Keratinocyte (primary cell): ENCODE data around the gene COL9A3. TPM values are rescaled to one million over a fixed set of nuclear protein-coding genes. Genes with fewer than 3 reads are reported as not detected.
A peak's percentile ranks its signal among the peaks of the same experiment; 100 is the strongest.

Experiments used
- DNase-seq: peaks from one replicate; pipeline ENCODE4 v3.0.0-alpha.2; 2011; ENCODE audit warnings: low read depth, missing footprints, low spot score
- FAIRE-seq: peaks from 2 replicates; lab custom pipeline; 2011; peaks lifted over from hg19 to GRCh38; lab: Jason Lieb, UNC
- H2AFZ ChIP-seq: 2 replicates; pipeline ENCODE4 v1.6.0; 2012; ENCODE audit warnings: low read length, control low read depth, inconsistent platforms; ENCODE audit not compliant: control insufficient read depth
- H3K27ac ChIP-seq: 2 replicates; pipeline ENCODE4 v1.5.1; 2011; ENCODE audit warnings: low read length; ENCODE audit not compliant: control insufficient read depth, insufficient read depth
- H3K27me3 ChIP-seq: 3 replicates; pipeline ENCODE4 v1.6.0; 2011; ENCODE audit warnings: low read length; ENCODE audit not compliant: control insufficient read depth, insufficient read depth; ENCODE audit errors: extremely low read depth
- H3K36me3 ChIP-seq, 2 experiments: 2 replicates in 1 of 2; 3 replicates in 1 of 2; pipeline ENCODE4 v1.5.1; 2011; ENCODE audit warnings: low read length in 2 of 2, mild to moderate bottlenecking in 1 of 2; ENCODE audit not compliant: control insufficient read depth in 2 of 2, insufficient read depth in 2 of 2; ENCODE audit errors: extremely low read depth in 1 of 2
- H3K4me1 ChIP-seq: 3 replicates; pipeline ENCODE4 v1.5.1; 2011; ENCODE audit warnings: low read length; ENCODE audit not compliant: control insufficient read depth, insufficient read depth; ENCODE audit errors: extremely low read depth
- H3K4me2 ChIP-seq: 3 replicates; pipeline ENCODE4 v1.6.0; 2011; ENCODE audit warnings: low read depth, low read length; ENCODE audit not compliant: control insufficient read depth, insufficient read depth; ENCODE audit errors: extremely low read depth
- H3K4me3 ChIP-seq, 3 experiments: fragments of 200-600 bp in 1 of 3; sonication (generic) in 1 of 3; 2 replicates in 2 of 3; 3 replicates in 1 of 3; pipeline ENCODE4 v1.5.1; 2011 to 2016; ENCODE audit warnings: low read length in 3 of 3, mild to moderate bottlenecking in 3 of 3, control low read depth in 2 of 3, inconsistent platforms in 1 of 3, low read depth in 1 of 3, mixed read lengths in 1 of 3, mixed run types in 1 of 3, moderate library complexity in 1 of 3; ENCODE audit not compliant: control insufficient read depth in 2 of 3, insufficient read depth in 2 of 3; ENCODE audit errors: extremely low read depth in 1 of 3
- H3K79me2 ChIP-seq: 2 replicates; pipeline ENCODE4 v1.6.0; 2012; ENCODE audit warnings: low read length; ENCODE audit not compliant: control insufficient read depth, insufficient read depth
- H3K9ac ChIP-seq: 3 replicates; pipeline ENCODE4 v1.6.0; 2011; ENCODE audit warnings: low read length; ENCODE audit not compliant: control insufficient read depth, insufficient read depth; ENCODE audit errors: extremely low read depth
- H3K9me1 ChIP-seq: 3 replicates; pipeline ENCODE4 v1.6.0; 2011; ENCODE audit warnings: low read length; ENCODE audit not compliant: control insufficient read depth, insufficient read depth; ENCODE audit errors: extremely low read depth
- H3K9me3 ChIP-seq: 2 replicates; pipeline ENCODE4 v1.5.1; 2012; ENCODE audit warnings: low read depth, low read length; ENCODE audit not compliant: control insufficient read depth
- H4K20me1 ChIP-seq: 3 replicates; pipeline ENCODE4 v1.6.0; 2011; ENCODE audit warnings: low read length; ENCODE audit not compliant: control insufficient read depth, insufficient read depth; ENCODE audit errors: extremely low read depth
- EZH2 ChIP-seq: IDR thresholded peaks from one replicate; pipeline ENCODE4 v1.6.1; 2012; ENCODE audit warnings: inconsistent platforms, mild to moderate bottlenecking, low read length, moderate library complexity
- dilution Hi-C: fragments of 300-500 bp; cut with MboI; formaldehyde crosslinking; loops from one replicate; pipeline ENCODE4 v1.7.0; 2020; ENCODE audit warnings: low sequenced_read_pairs; ENCODE audit not compliant: extremely low pct_ligation_motif_present
- polyA plus RNA-seq, 5 experiments: library from polyadenylated mRNA; depleted of rRNA in 3 of 5; stranded (reverse) in 3 of 5; stranded (forward) in 1 of 5; unstranded in 1 of 5; fragments of >200 nt; gene quantifications; 1 replicate in 1 of 5; 2 replicates in 3 of 5; 3 replicates in 1 of 5; pipeline versions ENCODE4 v1.2.1 to v1.2.3, GENCODE V29; 2011 to 2012; ENCODE audit warnings: missing spikeins in 2 of 5, low read depth in 1 of 5, low replicate concordance in 1 of 5
- TF ChIP-seq, protein P1 (sequence below), 3 experiments: IDR thresholded peaks in 1 of 3; conservative IDR thresholded peaks in 1 of 3; optimal IDR thresholded peaks in 1 of 3; 2 replicates in 2 of 3; 3 replicates in 1 of 3; pipeline versions ENCODE3 to v1.5.1; 2011; ENCODE audit warnings: low read length in 3 of 3, mild to moderate bottlenecking in 3 of 3, moderate library complexity in 2 of 3, control low read depth in 1 of 3, inconsistent platforms in 1 of 3; ENCODE audit not compliant: insufficient read depth in 2 of 3; ENCODE audit errors: extremely low read depth in 1 of 3

Gene COL9A3
- polyA plus RNA-seq, 1 donor (not counting 4 experiments of a cell fraction or from before 2014, with no cell fraction given), result 4.8 TPM

DNA sequence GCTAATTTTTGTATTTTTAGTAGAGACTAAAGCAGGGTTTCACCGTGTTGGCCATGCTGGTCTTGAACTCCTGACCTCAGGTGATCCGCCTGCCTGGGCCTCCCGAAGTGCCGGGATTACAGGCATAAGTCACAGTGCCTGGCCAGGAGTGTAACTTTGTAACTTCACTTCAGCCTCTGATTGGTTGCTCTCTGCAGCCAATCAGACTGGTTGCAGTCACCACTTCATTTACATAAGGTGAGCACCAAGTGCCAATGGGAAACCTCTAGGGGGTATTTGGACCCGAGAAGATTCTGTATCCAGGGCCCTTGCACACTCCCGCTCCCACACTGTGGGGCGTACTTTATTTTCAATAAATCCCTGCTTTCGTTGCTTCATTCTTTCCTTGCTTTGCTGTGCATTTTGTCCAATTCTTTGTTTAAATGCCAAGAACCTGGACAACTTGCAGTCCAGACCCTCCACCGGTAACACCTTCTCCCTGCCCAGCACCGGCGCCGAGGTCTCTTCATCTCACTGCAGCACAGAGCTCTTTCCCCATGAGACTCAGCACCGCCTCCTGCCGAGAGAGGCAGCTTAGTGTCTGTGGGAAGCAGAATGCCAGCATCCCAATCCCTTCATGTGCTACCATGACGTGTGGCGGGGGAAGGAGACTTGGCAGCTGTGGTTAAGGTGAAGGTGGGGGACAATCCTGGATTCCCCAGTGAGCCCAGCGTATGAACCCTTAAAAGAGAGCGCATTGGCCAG, 34.5 kb upstream of the COL9A3 start:
- DNase-seq, result no peak
- dilution Hi-C loops, result no loop called here
- Histone ChIP-seq H3K27ac (no peak overlapping the region), H3K27me3 (peaks cover 3% of the 10 kb centered on the region), H2AFZ (no peak overlapping the region), H3K9ac (no peak overlapping the region), H3K4me2 (no peak overlapping the region), H4K20me1 (no peaks in the 10 kb centered on the region), H3K4me3 (no peak overlapping the region), H3K79me2 (no peaks in the 10 kb centered on the region), H3K9me1 (no peaks in the 10 kb centered on the region), H3K36me3 (no peaks in the 10 kb centered on the region), H3K4me1 (no peaks in the 10 kb centered on the region), H3K9me3 (no peaks in the 10 kb centered on the region)
- TF ChIP-seq, protein P1, sequence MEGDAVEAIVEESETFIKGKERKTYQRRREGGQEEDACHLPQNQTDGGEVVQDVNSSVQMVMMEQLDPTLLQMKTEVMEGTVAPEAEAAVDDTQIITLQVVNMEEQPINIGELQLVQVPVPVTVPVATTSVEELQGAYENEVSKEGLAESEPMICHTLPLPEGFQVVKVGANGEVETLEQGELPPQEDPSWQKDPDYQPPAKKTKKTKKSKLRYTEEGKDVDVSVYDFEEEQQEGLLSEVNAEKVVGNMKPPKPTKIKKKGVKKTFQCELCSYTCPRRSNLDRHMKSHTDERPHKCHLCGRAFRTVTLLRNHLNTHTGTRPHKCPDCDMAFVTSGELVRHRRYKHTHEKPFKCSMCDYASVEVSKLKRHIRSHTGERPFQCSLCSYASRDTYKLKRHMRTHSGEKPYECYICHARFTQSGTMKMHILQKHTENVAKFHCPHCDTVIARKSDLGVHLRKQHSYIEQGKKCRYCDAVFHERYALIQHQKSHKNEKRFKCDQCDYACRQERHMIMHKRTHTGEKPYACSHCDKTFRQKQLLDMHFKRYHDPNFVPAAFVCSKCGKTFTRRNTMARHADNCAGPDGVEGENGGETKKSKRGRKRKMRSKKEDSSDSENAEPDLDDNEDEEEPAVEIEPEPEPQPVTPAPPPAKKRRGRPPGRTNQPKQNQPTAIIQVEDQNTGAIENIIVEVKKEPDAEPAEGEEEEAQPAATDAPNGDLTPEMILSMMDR (optimal IDR thresholded peaks at IDR 0.05 in 1 of 3, IDR thresholded peaks at IDR 0.05 in 1 of 3, conservative IDR thresholded peaks at IDR 0.05 in 1 of 3; ENCODE audit: extremely low read depth in 1 of 3, insufficient read depth in 2 of 3, low read length in 3 of 3), result peak in 1 of 3 experiments; percentile 24
- no peak for TF ChIP-seq EZH2
- no peak for FAIRE-seq

DNA sequence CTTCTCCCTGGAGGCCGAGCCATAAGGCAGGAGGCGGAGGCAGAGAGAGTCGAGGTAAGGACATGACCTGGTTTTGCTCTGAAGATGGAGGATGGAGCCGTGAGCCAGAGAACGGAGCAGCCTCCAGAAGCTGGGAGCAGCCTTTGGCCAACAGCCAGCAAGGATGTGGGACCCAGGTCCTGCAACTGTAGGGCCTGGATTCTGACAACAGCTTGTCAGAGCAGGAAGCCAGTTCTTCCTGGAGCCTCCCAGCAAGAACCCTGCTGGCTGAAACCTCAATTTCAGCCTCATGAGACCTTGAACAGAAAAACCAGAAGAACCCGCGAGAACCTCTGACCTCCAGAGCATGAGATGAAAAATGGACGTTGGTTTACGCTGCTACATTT, 34.0 kb upstream of the COL9A3 start:
- dilution Hi-C loops, result no loop called here
- Histone ChIP-seq H3K36me3 (no peaks in the 10 kb centered on the region), H2AFZ (no peak overlapping the region), H3K4me3 (no peak overlapping the region), H3K9ac (no peak overlapping the region), H4K20me1 (no peaks in the 10 kb centered on the region), H3K79me2 (no peaks in the 10 kb centered on the region), H3K27ac (no peak overlapping the region), H3K4me1 (no peaks in the 10 kb centered on the region), H3K9me3 (no peaks in the 10 kb centered on the region), H3K27me3 (peaks cover 6% of the 10 kb centered on the region), H3K9me1 (no peaks in the 10 kb centered on the region), H3K4me2 (no peak overlapping the region)
- no peak for DNase-seq
- no peak for FAIRE-seq
- no peak for TF ChIP-seq EZH2
- TF ChIP-seq, protein P1 (optimal IDR thresholded peaks at IDR 0.05 in 1 of 3, IDR thresholded peaks at IDR 0.05 in 1 of 3, conservative IDR thresholded peaks at IDR 0.05 in 1 of 3; ENCODE audit: extremely low read depth in 1 of 3, insufficient read depth in 2 of 3, low read length in 3 of 3), result no peak
